Ramos (cell line): ENCODE results near the gene MROH8.
"Not testable (repeated sequence)": the region's sequence is repeated elsewhere in the genome, so short reads cannot be mapped to it uniquely, and the experiment has no call there.

Source experiments
- in situ Hi-C: fragments of 300-500 bp; cut with MboI; formaldehyde crosslinking; loops from one replicate; pipeline ENCODE4 v1.14.3; 2022; ENCODE audit warnings: low sequenced_read_pairs; ENCODE audit not compliant: unreplicated experiment

Gene MROH8

GRCh38 chr20:37108676-37109075 lies 70.7 kb downstream of the MROH8 start:
- in situ Hi-C loops, result no loop called here

- in situ Hi-C loops, result no loop called here
Measured at GRCh38 chr20:37102571-37102970, 76.8 kb downstream of the MROH8 start.

GRCh38 chr20:37096415-37097041 lies 82.8 kb downstream of the MROH8 start:
- in situ Hi-C loops, result no loop called here

- in situ Hi-C loops, result no loop called here
Measured at GRCh38 chr20:37095599-37096414, 83.5 kb downstream of the MROH8 start, which contains the start of gene RBL1. Gene RBL1 (minus strand): TSS chr20:37095997. CDS start chr20:37095928, 69 bp downstream.

DNA sequence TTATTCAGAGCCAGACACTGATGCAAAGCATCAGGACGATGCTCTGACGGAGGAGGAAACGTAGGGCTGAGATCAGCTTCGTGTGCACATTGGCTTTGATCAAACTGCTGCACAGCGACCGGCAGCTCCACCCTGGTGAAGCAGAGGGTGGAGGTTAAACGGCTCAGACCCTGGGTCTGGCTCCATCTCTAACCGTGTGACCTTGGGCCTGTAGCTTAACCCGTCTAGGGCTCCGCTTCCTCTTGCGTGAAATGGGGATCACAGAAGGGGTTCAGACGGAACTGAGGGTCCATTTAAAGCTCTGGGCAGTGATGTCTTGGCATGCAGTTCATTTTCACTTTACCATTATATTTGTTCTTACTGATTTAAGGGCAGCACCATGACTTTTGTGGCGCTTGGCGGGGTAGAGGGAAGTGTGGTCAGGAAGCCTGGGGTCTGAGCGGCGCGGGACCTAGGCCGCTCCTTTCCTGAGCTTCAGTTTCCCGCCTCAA lies 84.2 kb downstream of the MROH8 start:
- in situ Hi-C loops, result no loop called here

DNA sequence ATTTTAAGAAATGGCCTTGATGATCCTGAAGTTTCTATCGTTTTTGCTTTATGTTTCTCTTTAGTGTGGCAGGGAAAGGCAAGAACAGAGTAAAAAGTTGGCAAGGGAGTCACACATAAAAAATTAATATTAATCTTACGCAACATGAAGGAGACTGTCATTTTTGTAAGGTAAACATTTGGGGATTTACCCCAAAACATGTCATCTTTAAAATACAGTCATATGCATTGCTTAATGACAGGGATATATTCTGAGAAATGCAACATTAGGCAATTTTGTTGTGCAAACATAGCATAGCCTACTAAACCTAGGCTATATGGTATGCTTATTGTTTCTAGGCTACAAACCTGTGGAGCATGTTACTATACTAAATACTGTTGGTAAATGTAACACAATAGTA lies 88.9 kb downstream of the MROH8 start:
- in situ Hi-C loops, result no loop called here

GRCh38 chr20:37081717-37082289 lies 97.5 kb downstream of the MROH8 start:
- in situ Hi-C loops, result no loop called here

- in situ Hi-C loops, result no loop called here
Measured at GRCh38 chr20:37077009-37077408, 102.3 kb downstream of the MROH8 start.

DNA sequence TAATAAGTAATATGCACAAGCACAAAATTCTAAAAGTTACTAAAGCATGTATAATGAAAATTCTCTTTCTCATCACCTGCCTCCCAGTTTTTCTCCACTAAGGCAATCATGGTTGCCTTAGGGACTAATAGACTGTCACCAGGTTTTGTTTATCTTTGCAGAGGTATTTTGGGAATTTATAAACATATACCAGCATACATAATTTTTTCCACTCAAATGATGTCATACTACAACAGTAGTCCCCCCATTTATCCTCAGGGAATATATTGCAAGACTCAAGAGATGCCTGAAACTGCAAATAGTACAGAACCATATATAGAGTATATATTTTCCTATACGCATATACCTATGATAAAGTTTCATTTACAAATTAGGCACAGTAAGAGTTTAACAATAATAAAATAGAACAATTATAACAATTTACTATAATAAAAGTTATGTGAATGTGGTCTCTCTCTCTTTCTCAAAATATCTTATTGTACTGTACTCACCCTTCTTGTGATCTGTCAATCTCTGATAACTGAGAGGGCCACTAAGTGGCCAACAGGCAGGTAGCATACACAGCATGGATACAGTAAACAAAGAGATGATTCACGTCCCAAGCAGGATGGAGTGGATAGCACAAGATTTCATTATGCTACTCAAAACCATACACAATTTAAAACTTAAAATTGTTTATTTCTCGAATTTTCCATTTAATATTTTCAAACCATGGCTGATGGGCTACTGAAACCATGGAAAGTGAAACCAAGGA lies 103.2 kb downstream of the MROH8 start:
- in situ Hi-C loops, result no loop called here

GRCh38 chr20:37072293-37073196 lies 106.8 kb downstream of the MROH8 start:
- in situ Hi-C loops, result no loop called here

- in situ Hi-C loops, result no loop called here
Measured at GRCh38 chr20:37071481-37071911, 107.9 kb downstream of the MROH8 start.

DNA sequence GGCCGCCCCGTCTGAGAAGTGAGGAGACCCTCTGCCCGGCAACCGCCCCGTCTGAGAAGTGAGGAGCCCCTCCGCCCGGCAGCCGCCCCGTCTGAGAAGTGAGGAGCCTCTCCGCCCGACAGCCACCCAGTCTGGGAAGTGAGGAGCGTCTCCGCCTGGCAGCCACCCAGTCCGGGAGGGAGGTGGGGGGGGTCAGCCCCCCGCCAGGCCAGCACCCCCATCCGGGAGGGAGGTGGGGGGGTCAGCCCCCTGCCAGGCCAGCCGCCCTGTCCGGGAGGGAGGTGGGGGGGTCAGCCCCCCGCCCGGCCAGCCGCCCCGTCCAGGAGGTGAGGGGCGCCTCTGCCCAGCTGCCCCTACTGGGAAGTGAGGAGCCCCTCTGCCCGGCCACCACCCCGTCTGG lies 109.8 kb downstream of the MROH8 start:
- in situ Hi-C loops, result not testable (repeated sequence)

GRCh38 chr20:37066168-37066567 lies 113.2 kb downstream of the MROH8 start:
- in situ Hi-C loops, result no loop called here

DNA sequence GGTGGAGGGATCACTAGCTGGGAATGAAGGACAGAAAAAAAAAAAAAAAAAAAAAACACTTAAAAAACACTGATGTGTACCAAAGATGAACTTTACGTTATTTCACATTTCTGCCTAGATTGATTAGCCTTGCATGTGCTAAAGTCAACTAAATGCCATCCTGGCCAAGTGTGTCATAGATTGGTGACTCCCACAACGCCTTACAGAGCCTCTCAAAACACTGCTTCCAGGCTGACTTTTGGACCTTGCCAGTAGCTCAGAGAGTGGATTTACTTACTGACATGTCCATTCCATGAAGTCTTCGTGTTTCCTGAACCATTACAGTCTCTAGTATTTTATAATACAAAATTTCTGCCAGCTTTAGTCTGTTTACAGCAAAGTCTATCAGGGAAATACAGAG lies 124.1 kb downstream of the MROH8 start:
- in situ Hi-C loops, result no loop called here

DNA sequence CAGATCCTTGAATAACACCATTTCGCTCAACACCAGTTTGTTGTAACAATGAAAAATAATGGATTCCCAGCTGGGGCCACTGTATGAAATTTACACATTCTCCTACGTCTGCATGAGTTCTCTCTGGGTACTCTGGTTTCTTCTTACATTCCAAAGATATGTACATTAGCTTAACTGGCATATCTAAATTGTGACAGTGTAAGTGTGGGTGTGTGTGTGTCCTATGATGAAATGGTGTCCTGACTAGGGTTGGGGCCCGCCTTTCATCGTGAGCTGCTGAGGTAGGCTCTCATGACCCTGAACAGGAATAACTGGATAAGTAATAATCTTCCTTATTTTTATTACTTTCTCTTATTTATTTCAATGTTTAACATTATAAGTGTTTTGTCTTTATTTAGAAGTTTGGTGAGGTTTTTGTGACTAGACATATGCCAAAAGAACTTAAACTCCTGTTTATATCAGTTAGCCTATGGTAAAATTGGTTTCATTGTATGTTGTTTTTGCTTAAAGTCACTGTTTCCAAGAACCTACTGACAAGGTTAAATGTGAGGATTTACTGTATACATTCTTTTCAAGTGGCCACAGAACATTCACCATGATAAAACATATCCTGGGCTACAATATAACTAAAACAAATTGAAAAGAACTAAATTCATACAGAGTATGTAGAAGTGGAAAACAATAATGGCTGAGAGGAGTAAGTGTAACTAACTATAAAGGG lies 126.0 kb downstream of the MROH8 start:
- in situ Hi-C loops, result no loop called here
